Thyroid gland (tissue), 4 donors: Measurements from ENCODE around the gene GPR87. TPM values are rescaled to one million over a fixed set of nuclear protein-coding genes. Genes with fewer than 3 reads are reported as not detected.

ENCODE experiments used
- DNase-seq, 2 donors: peaks; one replicate each; pipeline ENCODE4 v3.0.0-alpha.2; 2019
- H3K27ac ChIP-seq, 3 donors: fragments of 200-600 bp; sonication (generic); 1 replicate in 2 of 3; 2 replicates in 1 of 3; pipeline ENCODE4 v1.5.1; 2016 to 2019; ENCODE audit warnings: mild to moderate bottlenecking in 1 of 3, moderate library complexity in 1 of 3
- H3K27me3 ChIP-seq: fragments of 200-600 bp; sonication (generic); one replicate; pipeline ENCODE4 v1.5.1; 2019
- H3K36me3 ChIP-seq, 2 donors: fragments of 200-600 bp; sonication (generic); one replicate each; pipeline ENCODE4 v1.5.1; 2016 to 2019
- H3K4me1 ChIP-seq, 2 donors: fragments of 200-600 bp; sonication (generic); one replicate each; pipeline ENCODE4 v1.5.1; 2017 to 2019
- H3K4me3 ChIP-seq, 3 donors: fragments of 200-600 bp; sonication (generic); replicated peaks in 1 of 3; 1 replicate in 2 of 3; 2 replicates in 1 of 3; pipeline ENCODE4 v1.5.1; 2016; ENCODE audit warnings: mild to moderate bottlenecking in 1 of 3
- H3K9me3 ChIP-seq: fragments of 200-600 bp; sonication (generic); one replicate; pipeline ENCODE4 v1.5.1; 2017
- POLR2A ChIP-seq, 2 donors: fragments of 450-650 bp; IDR thresholded peaks; one replicate each; pipeline ENCODE4 v1.6.1; 2017; ENCODE audit warnings: antibody characterized with exemption in 2 of 2, mild to moderate bottlenecking in 2 of 2, moderate library complexity in 1 of 2
- WGBS, 2 donors: methylation state at CpG; one replicate each; pipeline ENCODE4 v1.1.5; 2017; 5-methylcytosine and 5-hydroxymethylcytosine counted together
- intact Hi-C: fragments of 100-400 bp; cut with DNase I; formaldehyde crosslinking; loops from one replicate; pipeline ENCODE4 v1.15.1; 2023
- total RNA-seq, 4 donors: library from RNA; depleted of rRNA; stranded (reverse); fragments of >200 nt; gene quantifications; one replicate each; pipeline ENCODE4 v1.2.3, GENCODE V29; 2016
- TF ChIP-seq, protein P1 (sequence below), 6 experiments: fragments of 200-600 bp in 3 of 6; fragments of 450-650 bp in 3 of 6; sonication (generic) in 3 of 6; IDR thresholded peaks; one replicate each; pipeline ENCODE4 v1.5.1; 2016 to 2019; ENCODE audit warnings: antibody characterized with exemption in 6 of 6, mild to moderate bottlenecking in 2 of 6, inconsistent platforms in 1 of 6, moderate library complexity in 1 of 6

The GPR87 gene
- total RNA-seq, 4 donors from 2014 or later = not detected

DNA sequence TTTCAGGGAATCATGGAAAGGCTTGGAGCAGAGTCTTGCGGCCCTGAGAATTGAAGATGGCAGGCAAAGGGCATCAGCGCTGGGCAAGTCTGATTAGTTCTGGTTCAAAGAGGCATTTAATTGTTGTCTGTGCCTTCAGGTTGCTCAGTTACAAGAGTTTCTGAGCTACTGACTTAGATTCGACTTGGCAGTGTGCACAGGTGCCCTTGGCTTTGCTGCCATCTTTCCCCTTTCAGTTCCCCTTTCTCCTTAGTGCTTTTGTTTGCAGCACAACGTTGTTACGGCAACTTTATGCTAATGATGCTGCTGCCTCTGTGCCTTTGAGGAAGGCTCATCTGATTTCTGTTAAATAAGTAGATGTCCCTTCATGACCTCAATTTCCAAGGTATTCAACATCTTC, 50.8 kb downstream of the GPR87 start:
- intact Hi-C loops = no loop called here
- Histone ChIP-seq H3K27ac (no peak overlapping the region), H3K4me3 (no peak overlapping the region), H3K9me3 (no peaks in the 10 kb centered on the region), H3K36me3 (no peaks in the 10 kb centered on the region), H3K27me3 (no peaks in the 10 kb centered on the region), H3K4me1 (no peaks in the 10 kb centered on the region)
- WGBS, 2 donors = 71 to 80% methylated on average over 5 of the region's 5 CpGs
- no peak for TF ChIP-seq POLR2A (IDR thresholded peaks at IDR 0.05)
- TF ChIP-seq, protein P1, sequence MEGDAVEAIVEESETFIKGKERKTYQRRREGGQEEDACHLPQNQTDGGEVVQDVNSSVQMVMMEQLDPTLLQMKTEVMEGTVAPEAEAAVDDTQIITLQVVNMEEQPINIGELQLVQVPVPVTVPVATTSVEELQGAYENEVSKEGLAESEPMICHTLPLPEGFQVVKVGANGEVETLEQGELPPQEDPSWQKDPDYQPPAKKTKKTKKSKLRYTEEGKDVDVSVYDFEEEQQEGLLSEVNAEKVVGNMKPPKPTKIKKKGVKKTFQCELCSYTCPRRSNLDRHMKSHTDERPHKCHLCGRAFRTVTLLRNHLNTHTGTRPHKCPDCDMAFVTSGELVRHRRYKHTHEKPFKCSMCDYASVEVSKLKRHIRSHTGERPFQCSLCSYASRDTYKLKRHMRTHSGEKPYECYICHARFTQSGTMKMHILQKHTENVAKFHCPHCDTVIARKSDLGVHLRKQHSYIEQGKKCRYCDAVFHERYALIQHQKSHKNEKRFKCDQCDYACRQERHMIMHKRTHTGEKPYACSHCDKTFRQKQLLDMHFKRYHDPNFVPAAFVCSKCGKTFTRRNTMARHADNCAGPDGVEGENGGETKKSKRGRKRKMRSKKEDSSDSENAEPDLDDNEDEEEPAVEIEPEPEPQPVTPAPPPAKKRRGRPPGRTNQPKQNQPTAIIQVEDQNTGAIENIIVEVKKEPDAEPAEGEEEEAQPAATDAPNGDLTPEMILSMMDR (IDR thresholded peaks at IDR 0.05) = no peak
- no peak for DNase-seq

DNA sequence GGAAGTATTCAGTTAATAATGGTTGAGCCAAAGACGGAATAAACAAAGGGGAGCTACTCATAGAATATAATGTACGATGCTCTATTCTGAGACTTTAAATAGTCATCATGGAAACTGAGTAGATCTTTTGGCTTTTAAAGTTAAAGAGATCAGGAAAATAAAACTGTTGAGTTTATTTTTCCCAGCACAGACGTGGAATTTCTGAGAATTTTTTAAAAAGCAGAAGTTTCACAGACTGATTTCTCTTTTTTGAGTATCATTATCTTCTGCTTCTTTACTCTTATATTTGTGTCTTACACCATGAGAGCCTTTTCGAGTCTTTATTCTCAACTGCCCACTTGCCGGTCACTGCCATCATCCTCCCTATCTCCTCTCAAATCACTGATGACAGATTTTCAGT, 51.5 kb downstream of the GPR87 start:
- no peak for TF ChIP-seq POLR2A (IDR thresholded peaks at IDR 0.05)
- TF ChIP-seq, protein P1 (IDR thresholded peaks at IDR 0.05) = no peak
- Histone ChIP-seq H3K4me1 (no peaks in the 10 kb centered on the region), H3K27me3 (no peaks in the 10 kb centered on the region), H3K27ac (no peak overlapping the region), H3K4me3 (no peak overlapping the region), H3K36me3 (no peaks in the 10 kb centered on the region), H3K9me3 (no peaks in the 10 kb centered on the region)
- WGBS, 2 donors = 88 to 96% methylated on average over 5 of the region's 5 CpGs
- intact Hi-C loops = no loop called here
- no peak for DNase-seq

DNA sequence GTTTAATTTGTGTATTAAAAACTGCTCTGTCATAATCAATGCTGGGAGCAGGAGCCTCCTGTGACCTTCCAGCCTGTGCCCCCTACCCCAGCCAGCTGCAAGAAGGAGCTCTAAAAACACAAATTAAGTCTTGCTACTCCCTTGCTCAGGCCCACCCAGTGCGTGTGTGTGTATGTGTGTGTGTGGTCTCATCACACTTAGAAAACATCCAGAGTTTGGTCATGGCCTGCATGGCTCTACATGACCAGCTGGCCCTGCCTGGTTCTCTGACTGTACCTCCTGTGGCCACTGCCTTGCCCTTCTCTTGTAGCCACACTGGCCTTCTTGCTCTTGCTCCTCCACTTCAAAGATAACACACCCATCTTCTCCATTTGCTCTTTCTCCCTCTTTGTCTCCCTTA, 52.0 kb downstream of the GPR87 start:
- Histone ChIP-seq H3K36me3 (no peaks in the 10 kb centered on the region), H3K27me3 (no peaks in the 10 kb centered on the region), H3K27ac (no peak overlapping the region), H3K4me1 (no peaks in the 10 kb centered on the region), H3K9me3 (no peaks in the 10 kb centered on the region), H3K4me3 (no peak overlapping the region)
- TF ChIP-seq POLR2A (IDR thresholded peaks at IDR 0.05) = no peak
- TF ChIP-seq, protein P1 (IDR thresholded peaks at IDR 0.05) = no peak
- WGBS, 2 donors = 83 to 100% methylated on average over 1 of the region's 1 CpG
- intact Hi-C loops = no loop called here
- DNase-seq = no peak

- Histone ChIP-seq H3K27ac (no peak overlapping the region), H3K4me1 (no peaks in the 10 kb centered on the region), H3K9me3 (no peaks in the 10 kb centered on the region), H3K27me3 (no peaks in the 10 kb centered on the region), H3K36me3 (no peaks in the 10 kb centered on the region), H3K4me3 (no peak overlapping the region)
- TF ChIP-seq, protein P1 (IDR thresholded peaks at IDR 0.05) = no peak
- TF ChIP-seq POLR2A (IDR thresholded peaks at IDR 0.05) = no peak
- intact Hi-C loops = no loop called here
- 81 to 86% methylated on average over 8 of the region's 8 CpGs for WGBS, 2 donors
- no peak for DNase-seq
Observed at GRCh38 chr3:151262871-151263525, 53.6 kb downstream of the GPR87 start.

- Histone ChIP-seq H3K4me1 (no peaks in the 10 kb centered on the region), H3K9me3 (no peaks in the 10 kb centered on the region), H3K36me3 (no peaks in the 10 kb centered on the region), H3K27ac (no peak overlapping the region), H3K4me3 (no peak overlapping the region), H3K27me3 (no peaks in the 10 kb centered on the region)
- intact Hi-C loops = no loop called here
- TF ChIP-seq, protein P1 (IDR thresholded peaks at IDR 0.05) = no peak
- no peak for TF ChIP-seq POLR2A (IDR thresholded peaks at IDR 0.05)
- 65 to 69% methylated on average over 3 of the region's 3 CpGs for WGBS, 2 donors
- no peak for DNase-seq
Observed at GRCh38 chr3:151259664-151260063, 57.0 kb downstream of the GPR87 start.
